HEK293 (cell line): Measurements from ENCODE around the gene MRPL20.

Experiments used
- CTCF ChIA-PET: fragments of 350-600 bp; formaldehyde crosslinking; extraction: SDS; loops from one replicate; lab custom pipeline; 2021; ENCODE audit warnings: antibody characterized with exemption; lab: Yijun Ruan, JAX
- POLR2A ChIA-PET: fragments of 300-600 bp; formaldehyde crosslinking; extraction: SDS; loops from one replicate; lab custom pipeline; 2020; ENCODE audit warnings: antibody characterized with exemption, inconsistent platforms; lab: Yijun Ruan, JAX
- H3K27ac ChIP-seq: fragments of 200-500 bp; sonication (Bioruptor generic); 2 replicates; pipeline ENCODE4 v1.5.1; 2014; ENCODE audit warnings: low read depth, low read length, control low read depth, inconsistent platforms; ENCODE audit errors: extremely low read depth
- H3K36me3 ChIP-seq, 2 experiments: fragments of 200-500 bp in 1 of 2; sonication (Bioruptor generic) in 1 of 2; 1 replicate in 1 of 2; 2 replicates in 1 of 2; pipeline ENCODE4 v1.5.1; 2014 to 2017; ENCODE audit warnings: inconsistent platforms in 2 of 2, low read length in 2 of 2; ENCODE audit not compliant: control insufficient read depth in 2 of 2, insufficient read depth in 1 of 2
- H3K4me1 ChIP-seq: fragments of 200-500 bp; sonication (Bioruptor generic); 2 replicates; pipeline ENCODE4 v1.5.1; 2014; ENCODE audit warnings: mild to moderate bottlenecking, low read length, inconsistent platforms; ENCODE audit not compliant: control insufficient read depth, insufficient read depth
- H3K4me3 ChIP-seq: 2 replicates; pipeline ENCODE4 v1.5.1; 2011; ENCODE audit warnings: low read depth, mild to moderate bottlenecking, control low read depth, low read length, moderate library complexity
- H3K9me3 ChIP-seq: fragments of 200-500 bp; sonication (Bioruptor generic); 2 replicates; pipeline ENCODE4 v1.5.1; 2014; ENCODE audit warnings: low read depth, low read length, inconsistent platforms; ENCODE audit not compliant: control insufficient read depth, insufficient read depth
- KLF1 ChIP-seq: fragments of 450-650 bp; formaldehyde crosslinking; IDR thresholded peaks from 2 replicates; pipeline ENCODE4 v1.5.1; 2016; ENCODE audit warnings: missing biosample characterization, missing genetic modification characterization
- KLF10 ChIP-seq: fragments of 450-650 bp; IDR thresholded peaks from 2 replicates; pipeline ENCODE4 v1.5.1; 2018; ENCODE audit warnings: missing biosample characterization, mild to moderate bottlenecking, missing genetic modification characterization
- KLF16 ChIP-seq: fragments of 450-650 bp; formaldehyde crosslinking; IDR thresholded peaks from 2 replicates; pipeline ENCODE4 v1.5.1; 2017; ENCODE audit warnings: missing biosample characterization, missing genetic modification characterization
- SP3 ChIP-seq: fragments of 450-650 bp; formaldehyde crosslinking; IDR thresholded peaks from 2 replicates; pipeline ENCODE4 v1.5.1; 2016; ENCODE audit warnings: missing biosample characterization, missing genetic modification characterization
- SP7 ChIP-seq: fragments of 450-650 bp; formaldehyde crosslinking; IDR thresholded peaks from 2 replicates; pipeline ENCODE4 v1.5.1; 2016; ENCODE audit warnings: missing biosample characterization, missing genetic modification characterization
- TRIM28 ChIP-seq: IDR thresholded peaks from 2 replicates; pipeline ENCODE4 v1.6.1; 2011; ENCODE audit warnings: low read length, control low read depth, borderline replicate concordance
- ZBTB17 ChIP-seq: fragments of 450-650 bp; formaldehyde crosslinking; IDR thresholded peaks from 2 replicates; pipeline ENCODE4 v1.5.1; 2016; ENCODE audit warnings: missing biosample characterization, missing genetic modification characterization
- ZFHX2 ChIP-seq: fragments of 450-650 bp; formaldehyde crosslinking; conservative IDR thresholded peaks from 2 replicates; pipeline ENCODE4 v1.5.1; 2016; ENCODE audit warnings: missing biosample characterization, missing genetic modification characterization
- ZIC2 ChIP-seq: fragments of 450-650 bp; formaldehyde crosslinking; IDR thresholded peaks from 2 replicates; pipeline ENCODE4 v1.5.1; 2016; ENCODE audit warnings: missing biosample characterization, missing genetic modification characterization
- ZNF10 ChIP-seq: fragments of 450-650 bp; formaldehyde crosslinking; IDR thresholded peaks from 2 replicates; pipeline ENCODE4 v1.5.1; 2017; ENCODE audit warnings: missing biosample characterization, missing genetic modification characterization
- ZNF184 ChIP-seq: fragments of 450-650 bp; IDR thresholded peaks from 2 replicates; pipeline ENCODE4 v1.5.1; 2018; ENCODE audit warnings: missing biosample characterization, mild to moderate bottlenecking, missing genetic modification characterization
- ZNF266 ChIP-seq: fragments of 450-650 bp; formaldehyde crosslinking; IDR thresholded peaks from 2 replicates; pipeline ENCODE4 v1.5.1; 2016; ENCODE audit warnings: missing biosample characterization, missing genetic modification characterization, low read depth
- ZNF341 ChIP-seq: fragments of 450-650 bp; formaldehyde crosslinking; IDR thresholded peaks from 2 replicates; pipeline ENCODE4; 2016; ENCODE audit warnings: low read depth, missing biosample characterization, missing genetic modification characterization
- ZNF354C ChIP-seq: fragments of 450-650 bp; formaldehyde crosslinking; IDR thresholded peaks from 2 replicates; pipeline ENCODE4 v1.5.1; 2016; ENCODE audit warnings: missing biosample characterization, missing genetic modification characterization, low read depth, borderline replicate concordance
- ZNF398 ChIP-seq: fragments of 450-650 bp; formaldehyde crosslinking; IDR thresholded peaks from 2 replicates; pipeline ENCODE4 v1.5.1; 2017; ENCODE audit warnings: missing biosample characterization, missing genetic modification characterization
- ZNF549 ChIP-seq: fragments of 450-650 bp; IDR thresholded peaks from 2 replicates; pipeline ENCODE4 v1.5.1; 2018; ENCODE audit warnings: missing biosample characterization, missing genetic modification characterization, mild to moderate bottlenecking, inconsistent platforms, moderate library complexity
- ZNF580 ChIP-seq: fragments of 450-650 bp; formaldehyde crosslinking; IDR thresholded peaks from 2 replicates; pipeline ENCODE4 v1.5.1; 2016; ENCODE audit warnings: missing biosample characterization, missing genetic modification characterization
- ZNF585B ChIP-seq: fragments of 450-650 bp; formaldehyde crosslinking; IDR thresholded peaks from 2 replicates; pipeline ENCODE4 v1.5.1; 2016; ENCODE audit warnings: missing biosample characterization, missing genetic modification characterization
- ZNF600 ChIP-seq: fragments of 450-650 bp; formaldehyde crosslinking; IDR thresholded peaks from 2 replicates; pipeline ENCODE4 v1.5.1; 2016; ENCODE audit warnings: missing biosample characterization, missing genetic modification characterization
- ZNF624 ChIP-seq: fragments of 450-650 bp; formaldehyde crosslinking; IDR thresholded peaks from 2 replicates; pipeline ENCODE4 v1.5.1; 2017; ENCODE audit warnings: missing biosample characterization, missing genetic modification characterization
- TF ChIP-seq, protein P1 (sequence below): fragments of 450-650 bp; formaldehyde crosslinking; IDR thresholded peaks from 2 replicates; pipeline ENCODE4 v1.5.1; 2016; ENCODE audit warnings: missing biosample characterization, missing genetic modification characterization
- TF ChIP-seq, protein P2 (sequence below): fragments of 450-650 bp; IDR thresholded peaks from 2 replicates; pipeline ENCODE4 v1.5.1; 2018; ENCODE audit warnings: missing biosample characterization, missing genetic modification characterization
- TF ChIP-seq, protein P3 (sequence below): fragments of 450-650 bp; formaldehyde crosslinking; IDR thresholded peaks from 2 replicates; pipeline ENCODE4 v1.5.0; 2017; ENCODE audit warnings: missing biosample characterization, missing genetic modification characterization, borderline replicate concordance
- TF ChIP-seq, protein P4 (sequence below): fragments of 450-650 bp; formaldehyde crosslinking; IDR thresholded peaks from 2 replicates; pipeline ENCODE4 v1.5.1; 2016; ENCODE audit warnings: missing biosample characterization, missing genetic modification characterization

The MRPL20 gene

GRCh38 chr1:1425753-1426495 lies 18.8 kb upstream of the MRPL20 start:
- CTCF ChIA-PET, result interaction anchor here (2.0 kb wide), 1 partner anchor 15 kb away, joined by 5 read pairs; no protein-coding TSS in a partner anchor
- no peak overlapping the region for H3K4me3 ChIP-seq
- POLR2A ChIA-PET, result interaction anchor here (0.5 to 0.6 kb wide), 2 partner anchors 16 to 23 kb away, joined by 3 to 4 read pairs; no protein-coding TSS in a partner anchor
- no peak for TF ChIP-seq ZNF585B
- TF ChIP-seq ZFHX2, result 0 out of 2 replicates have a peak, but pooled peaks have one; percentile 19
- TF ChIP-seq ZNF549 (tag by site-specific recombination), result no peak
- no peak for TF ChIP-seq SP3 (tag by site-specific recombination)
- peak; percentile 59; the same call in 1 of the 2 replicates for TF ChIP-seq ZNF341 (tag by site-specific recombination)
- TF ChIP-seq, protein P1, sequence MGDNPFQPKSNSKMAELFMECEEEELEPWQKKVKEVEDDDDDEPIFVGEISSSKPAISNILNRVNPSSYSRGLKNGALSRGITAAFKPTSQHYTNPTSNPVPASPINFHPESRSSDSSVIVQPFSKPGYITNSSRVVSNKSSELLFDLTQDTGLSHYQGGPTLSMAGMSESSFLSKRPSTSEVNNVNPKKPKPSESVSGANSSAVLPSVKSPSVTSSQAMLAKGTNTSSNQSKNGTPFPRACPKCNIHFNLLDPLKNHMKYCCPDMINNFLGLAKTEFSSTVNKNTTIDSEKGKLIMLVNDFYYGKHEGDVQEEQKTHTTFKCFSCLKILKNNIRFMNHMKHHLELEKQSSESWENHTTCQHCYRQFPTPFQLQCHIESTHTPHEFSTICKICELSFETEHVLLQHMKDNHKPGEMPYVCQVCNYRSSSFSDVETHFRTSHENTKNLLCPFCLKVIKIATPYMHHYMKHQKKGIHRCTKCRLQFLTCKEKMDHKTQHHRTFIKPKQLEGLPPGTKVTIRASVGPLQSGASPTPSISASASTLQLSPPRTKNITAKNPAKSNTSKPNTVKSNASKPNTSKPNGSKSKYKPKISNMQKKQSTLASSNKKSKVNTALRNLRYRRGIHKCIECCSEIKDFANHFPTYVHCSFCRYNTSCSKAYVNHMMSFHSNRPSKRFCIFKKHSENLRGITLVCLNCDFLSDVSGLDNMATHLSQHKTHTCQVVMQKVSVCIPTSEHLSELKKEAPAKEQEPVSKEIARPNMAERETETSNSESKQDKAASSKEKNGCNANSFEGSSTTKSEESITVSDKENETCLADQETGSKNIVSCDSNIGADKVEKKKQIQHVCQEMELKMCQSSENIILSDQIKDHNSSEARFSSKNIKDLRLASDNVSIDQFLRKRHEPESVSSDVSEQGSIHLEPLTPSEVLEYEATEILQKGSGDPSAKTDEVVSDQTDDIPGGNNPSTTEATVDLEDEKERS, result no peak
- TF ChIP-seq ZNF354C (tag by site-specific recombination), result no peak
- TF ChIP-seq ZNF600 (tag by site-specific recombination), result peak; percentile 70
- no peak for TF ChIP-seq ZNF580
- TF ChIP-seq ZIC2, result peak; percentile 32; the same call in 1 of the 2 replicates
- no peak for TF ChIP-seq ZNF624 (tag by site-specific recombination)
- TF ChIP-seq TRIM28, result no peak
- 0 out of 2 replicates have a peak, but pooled peaks have one; percentile 36 for TF ChIP-seq ZNF10 (tag by site-specific recombination)
- no peak for TF ChIP-seq SP7 (tag by site-specific recombination)
- TF ChIP-seq, protein P2, sequence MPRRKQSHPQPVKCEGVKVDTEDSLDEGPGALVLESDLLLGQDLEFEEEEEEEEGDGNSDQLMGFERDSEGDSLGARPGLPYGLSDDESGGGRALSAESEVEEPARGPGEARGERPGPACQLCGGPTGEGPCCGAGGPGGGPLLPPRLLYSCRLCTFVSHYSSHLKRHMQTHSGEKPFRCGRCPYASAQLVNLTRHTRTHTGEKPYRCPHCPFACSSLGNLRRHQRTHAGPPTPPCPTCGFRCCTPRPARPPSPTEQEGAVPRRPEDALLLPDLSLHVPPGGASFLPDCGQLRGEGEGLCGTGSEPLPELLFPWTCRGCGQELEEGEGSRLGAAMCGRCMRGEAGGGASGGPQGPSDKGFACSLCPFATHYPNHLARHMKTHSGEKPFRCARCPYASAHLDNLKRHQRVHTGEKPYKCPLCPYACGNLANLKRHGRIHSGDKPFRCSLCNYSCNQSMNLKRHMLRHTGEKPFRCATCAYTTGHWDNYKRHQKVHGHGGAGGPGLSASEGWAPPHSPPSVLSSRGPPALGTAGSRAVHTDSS (tag by site-specific recombination), result no peak
- TF ChIP-seq KLF16 (tag by site-specific recombination), result no peak
- TF ChIP-seq KLF1 (tag by site-specific recombination), result peak; percentile 86
- TF ChIP-seq ZNF184, result no peak
- TF ChIP-seq, protein P3, sequence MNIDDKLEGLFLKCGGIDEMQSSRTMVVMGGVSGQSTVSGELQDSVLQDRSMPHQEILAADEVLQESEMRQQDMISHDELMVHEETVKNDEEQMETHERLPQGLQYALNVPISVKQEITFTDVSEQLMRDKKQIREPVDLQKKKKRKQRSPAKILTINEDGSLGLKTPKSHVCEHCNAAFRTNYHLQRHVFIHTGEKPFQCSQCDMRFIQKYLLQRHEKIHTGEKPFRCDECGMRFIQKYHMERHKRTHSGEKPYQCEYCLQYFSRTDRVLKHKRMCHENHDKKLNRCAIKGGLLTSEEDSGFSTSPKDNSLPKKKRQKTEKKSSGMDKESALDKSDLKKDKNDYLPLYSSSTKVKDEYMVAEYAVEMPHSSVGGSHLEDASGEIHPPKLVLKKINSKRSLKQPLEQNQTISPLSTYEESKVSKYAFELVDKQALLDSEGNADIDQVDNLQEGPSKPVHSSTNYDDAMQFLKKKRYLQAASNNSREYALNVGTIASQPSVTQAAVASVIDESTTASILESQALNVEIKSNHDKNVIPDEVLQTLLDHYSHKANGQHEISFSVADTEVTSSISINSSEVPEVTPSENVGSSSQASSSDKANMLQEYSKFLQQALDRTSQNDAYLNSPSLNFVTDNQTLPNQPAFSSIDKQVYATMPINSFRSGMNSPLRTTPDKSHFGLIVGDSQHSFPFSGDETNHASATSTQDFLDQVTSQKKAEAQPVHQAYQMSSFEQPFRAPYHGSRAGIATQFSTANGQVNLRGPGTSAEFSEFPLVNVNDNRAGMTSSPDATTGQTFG (tag by site-specific recombination), result no peak
- TF ChIP-seq, protein P4, sequence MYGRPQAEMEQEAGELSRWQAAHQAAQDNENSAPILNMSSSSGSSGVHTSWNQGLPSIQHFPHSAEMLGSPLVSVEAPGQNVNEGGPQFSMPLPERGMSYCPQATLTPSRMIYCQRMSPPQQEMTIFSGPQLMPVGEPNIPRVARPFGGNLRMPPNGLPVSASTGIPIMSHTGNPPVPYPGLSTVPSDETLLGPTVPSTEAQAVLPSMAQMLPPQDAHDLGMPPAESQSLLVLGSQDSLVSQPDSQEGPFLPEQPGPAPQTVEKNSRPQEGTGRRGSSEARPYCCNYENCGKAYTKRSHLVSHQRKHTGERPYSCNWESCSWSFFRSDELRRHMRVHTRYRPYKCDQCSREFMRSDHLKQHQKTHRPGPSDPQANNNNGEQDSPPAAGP, result 0 out of 2 replicates have a peak, but pooled peaks have one; percentile 35
- TF ChIP-seq ZBTB17 (tag by site-specific recombination), result no peak
- no peak for TF ChIP-seq KLF10 (tag by site-specific recombination)
- TF ChIP-seq ZNF266 (tag by site-specific recombination), result no peak
- 0 out of 2 replicates have a peak, but pooled peaks have one; percentile 24 for TF ChIP-seq ZNF398 (tag by site-specific recombination)
- no peak overlapping the region for H3K27ac ChIP-seq
- no peaks in the 10 kb centered on the region for H3K9me3 ChIP-seq
- no peaks in the 10 kb centered on the region for H3K36me3 ChIP-seq
- H3K4me1 ChIP-seq, result no peaks in the 10 kb centered on the region
